Kidney (tissue), 14 donors: ENCODE results near the gene RAD50. TPM values are rescaled to one million over a fixed set of nuclear protein-coding genes. Genes with fewer than 3 reads are reported as not detected.

Experiments used
- DNase-seq, 5 donors: peaks; one replicate each; pipeline ENCODE4 v3.0.0-alpha.2; 2013 to 2020
- FAIRE-seq: peaks from 2 replicates; lab custom pipeline; 2012; peaks lifted over from hg19 to GRCh38; lab: Jason Lieb, UNC
- H3K27ac ChIP-seq, 2 donors: one replicate each; pipeline ENCODE4 v1.7.0; 2013; ENCODE audit warnings: low read depth in 2 of 2, low read length in 2 of 2, inconsistent platforms in 1 of 2
- H3K27me3 ChIP-seq: one replicate; pipeline ENCODE4 v1.7.1; 2013; ENCODE audit warnings: low read length, inconsistent platforms; ENCODE audit not compliant: control insufficient read depth, insufficient read depth
- H3K36me3 ChIP-seq, 3 donors: one replicate each; pipeline versions ENCODE4 v1.7.0 to v1.7.1; 2013; ENCODE audit warnings: low read length in 3 of 3, control low read depth in 1 of 3, inconsistent platforms in 1 of 3; ENCODE audit not compliant: insufficient read depth in 3 of 3, control insufficient read depth in 2 of 3
- H3K4me1 ChIP-seq, 3 donors: one replicate each; pipeline versions ENCODE4 v1.7.0 to v1.7.1; 2013; ENCODE audit warnings: low read length in 3 of 3, inconsistent platforms in 1 of 3, low read depth in 1 of 3; ENCODE audit not compliant: control insufficient read depth in 2 of 3, insufficient read depth in 2 of 3
- H3K4me3 ChIP-seq, 3 donors: one replicate each; pipeline versions ENCODE4 v1.7.0 to v1.8.1; 2013; ENCODE audit warnings: low read length in 3 of 3, control low read depth in 1 of 3, inconsistent platforms in 1 of 3
- H3K9ac ChIP-seq, 3 donors: one replicate each; pipeline versions ENCODE4 v1.7.0 to v1.7.1; 2013; ENCODE audit warnings: low read length in 3 of 3, control low read depth in 1 of 3, inconsistent platforms in 1 of 3
- H3K9me3 ChIP-seq, 3 donors: one replicate each; pipeline versions ENCODE4 v1.7.0 to v1.7.1; 2013; ENCODE audit warnings: low read length in 3 of 3, control low read depth in 1 of 3, inconsistent platforms in 1 of 3; ENCODE audit not compliant: control insufficient read depth in 2 of 3, insufficient read depth in 1 of 3
- CTCF ChIP-seq: IDR thresholded peaks from 3 replicates; pipeline ENCODE4 v1.5.1; 2012; ENCODE audit warnings: mild to moderate bottlenecking, moderate library complexity, borderline replicate concordance; ENCODE audit not compliant: insufficient read depth; ENCODE audit errors: extremely low read depth
- intact Hi-C: fragments of 100-400 bp; cut with DNase I; formaldehyde crosslinking; loops from one replicate; pipeline ENCODE4 v1.11.1; 2022
- polyA plus RNA-seq: library from polyadenylated mRNA; stranded (reverse); fragments of 350-450 nt; fragmentation: Illumina TruSeq; extraction: RNeasy Lipid Tissue Mini Kit (QIAGEN cat#74804); gene quantifications from one replicate; pipeline ENCODE4 v1.2.3, GENCODE V29; 2014; ENCODE audit warnings: low read depth, low replicate concordance; ENCODE audit not compliant: insufficient read depth
- total RNA-seq: library from RNA; stranded (reverse); fragmentation: NEBNext Ultra II Directional; extraction: Animal tissue kit (Norgen Biotek cat#: 25700); gene quantifications from one replicate; pipeline ENCODE4 v1.2.1, GENCODE V29; 2021
- donor health status: control.
- donor health status: control.
- donor health status: control.
- donor health status: control.
- donor health status: control.
- donor health status: DM: yes; HTN: yes; CAD: no.
- donor health status: Normal renal cell carcinoma (clear cell type).

Gene RAD50
- total and polyA plus RNA-seq, 2 donors from 2014 or later: 12.6 to 36.4 TPM

GRCh38 chr5:132525299-132525724 lies 31.5 kb upstream of the RAD50 start:
- H3K4me1 ChIP-seq: no peaks in the 10 kb centered on the region
- TF ChIP-seq CTCF: no peak
- DNase-seq (no peak), FAIRE-seq (no peak)
- H3K9me3 ChIP-seq: no peaks in the 10 kb centered on the region
- no peaks in the 10 kb centered on the region for H3K36me3 ChIP-seq
- intact Hi-C loops: no loop called here
- H3K4me3 ChIP-seq: no peak overlapping the region
- no peak overlapping the region for H3K9ac ChIP-seq
- no peak overlapping the region for H3K27ac ChIP-seq
- H3K27me3 ChIP-seq: no peaks in the 10 kb centered on the region

GRCh38 chr5:132526290-132526973 lies 30.3 kb upstream of the RAD50 start:
- Histone ChIP-seq H3K4me1 (no peaks in the 10 kb centered on the region), H3K36me3 (no peaks in the 10 kb centered on the region), H3K9me3 (no peaks in the 10 kb centered on the region), H3K27ac (no peak overlapping the region), H3K27me3 (no peaks in the 10 kb centered on the region), H3K9ac (no peak overlapping the region), H3K4me3 (no peak overlapping the region)
- intact Hi-C loops: no loop called here
- peak; percentile 79 for TF ChIP-seq CTCF
- FAIRE-seq: no peak
- peak in 4 of 5 donors; percentile 48 to 86 (median 72) for DNase-seq

GRCh38 chr5:132526974-132527564 lies 29.7 kb upstream of the RAD50 start:
- Histone ChIP-seq H3K4me3 (no peak overlapping the region), H3K27ac (no peak overlapping the region), H3K4me1 (no peaks in the 10 kb centered on the region), H3K9ac (no peak overlapping the region), H3K36me3 (no peaks in the 10 kb centered on the region), H3K9me3 (no peaks in the 10 kb centered on the region), H3K27me3 (no peaks in the 10 kb centered on the region)
- FAIRE-seq (no peak), DNase-seq (no peak)
- no peak for TF ChIP-seq CTCF
- intact Hi-C loops: no loop called here
